Activated CD8-positive, alpha-beta memory T cell treated with anti-CD3 and anti-CD28 coated beads, Interleukin-2, amount 50 U/mL, for 1 hour (primary cell): ENCODE measurements around the gene AGBL3.
"Not testable (repeated sequence)": the region's sequence is repeated elsewhere in the genome, so short reads cannot be mapped to it uniquely, and the experiment has no call there.

Source experiments
- DNase-seq: peaks from one replicate; pipeline ENCODE4 v3.0.0-alpha.2; 2020; ENCODE audit errors: extremely low read depth

Gene AGBL3

GRCh38 chr7:135167365-135167917, 181.1 kb downstream of the AGBL3 start:
- DNase-seq, result no peak

GRCh38 chr7:135168001-135168400, 181.7 kb downstream of the AGBL3 start:
- no peak for DNase-seq

- no peak for DNase-seq
Measured at GRCh38 chr7:135168489-135169140, 182.3 kb downstream of the AGBL3 start.

- no peak for DNase-seq
Measured at GRCh38 chr7:135169141-135169963, 183.0 kb downstream of the AGBL3 start.

GRCh38 chr7:135169964-135170273, 183.6 kb downstream of the AGBL3 start:
- DNase-seq, result peak; percentile 23

- peak; percentile 74 for DNase-seq
Measured at GRCh38 chr7:135170274-135170997, 184.1 kb downstream of the AGBL3 start, which contains the start of gene CYREN. TSS of gene CYREN (minus strand) at chr7:135170707. CDS start at chr7:135168922, 1,785 bp downstream.

- DNase-seq, result not testable (repeated sequence)
Measured at GRCh38 chr7:135170998-135171481, 184.7 kb downstream of the AGBL3 start.

GRCh38 chr7:135171581-135172291, 185.4 kb downstream of the AGBL3 start:
- DNase-seq, result not testable (repeated sequence)

- DNase-seq, result not testable (repeated sequence)
Measured at GRCh38 chr7:135173916-135174315, 187.6 kb downstream of the AGBL3 start.

- no peak for DNase-seq
Measured at GRCh38 chr7:135174941-135175340, 188.6 kb downstream of the AGBL3 start.

- no peak for DNase-seq
Measured at GRCh38 chr7:135175931-135176330, 189.6 kb downstream of the AGBL3 start.

- no peak for DNase-seq
Measured at GRCh38 chr7:135177028-135177696, 190.9 kb downstream of the AGBL3 start.

- DNase-seq, result no peak
Measured at GRCh38 chr7:135178364-135178763, 192.1 kb downstream of the AGBL3 start.

GRCh38 chr7:135179321-135179925, 193.1 kb downstream of the AGBL3 start:
- DNase-seq, result no peak

GRCh38 chr7:135180122-135180521, 193.8 kb downstream of the AGBL3 start:
- DNase-seq, result no peak

GRCh38 chr7:135181261-135181928, 195.1 kb downstream of the AGBL3 start:
- DNase-seq, result no peak

GRCh38 chr7:135181929-135182678, 195.8 kb downstream of the AGBL3 start:
- no peak for DNase-seq

GRCh38 chr7:135183478-135183877, 197.2 kb downstream of the AGBL3 start:
- DNase-seq, result no peak

- DNase-seq, result no peak
Measured at GRCh38 chr7:135184254-135184841, 198.0 kb downstream of the AGBL3 start.
